ENCODE results near the gene KCTD5. TPM values are rescaled to one million over a fixed set of nuclear protein-coding genes. Genes with fewer than 3 reads are reported as not detected.
"Not testable (repeated sequence)": the region's sequence is repeated elsewhere in the genome, so short reads cannot be mapped to it uniquely, and the experiment has no call there.

Gene KCTD5, protein sequence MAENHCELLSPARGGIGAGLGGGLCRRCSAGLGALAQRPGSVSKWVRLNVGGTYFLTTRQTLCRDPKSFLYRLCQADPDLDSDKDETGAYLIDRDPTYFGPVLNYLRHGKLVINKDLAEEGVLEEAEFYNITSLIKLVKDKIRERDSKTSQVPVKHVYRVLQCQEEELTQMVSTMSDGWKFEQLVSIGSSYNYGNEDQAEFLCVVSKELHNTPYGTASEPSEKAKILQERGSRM
- 18.2 TPM for total RNA-seq

DNA sequence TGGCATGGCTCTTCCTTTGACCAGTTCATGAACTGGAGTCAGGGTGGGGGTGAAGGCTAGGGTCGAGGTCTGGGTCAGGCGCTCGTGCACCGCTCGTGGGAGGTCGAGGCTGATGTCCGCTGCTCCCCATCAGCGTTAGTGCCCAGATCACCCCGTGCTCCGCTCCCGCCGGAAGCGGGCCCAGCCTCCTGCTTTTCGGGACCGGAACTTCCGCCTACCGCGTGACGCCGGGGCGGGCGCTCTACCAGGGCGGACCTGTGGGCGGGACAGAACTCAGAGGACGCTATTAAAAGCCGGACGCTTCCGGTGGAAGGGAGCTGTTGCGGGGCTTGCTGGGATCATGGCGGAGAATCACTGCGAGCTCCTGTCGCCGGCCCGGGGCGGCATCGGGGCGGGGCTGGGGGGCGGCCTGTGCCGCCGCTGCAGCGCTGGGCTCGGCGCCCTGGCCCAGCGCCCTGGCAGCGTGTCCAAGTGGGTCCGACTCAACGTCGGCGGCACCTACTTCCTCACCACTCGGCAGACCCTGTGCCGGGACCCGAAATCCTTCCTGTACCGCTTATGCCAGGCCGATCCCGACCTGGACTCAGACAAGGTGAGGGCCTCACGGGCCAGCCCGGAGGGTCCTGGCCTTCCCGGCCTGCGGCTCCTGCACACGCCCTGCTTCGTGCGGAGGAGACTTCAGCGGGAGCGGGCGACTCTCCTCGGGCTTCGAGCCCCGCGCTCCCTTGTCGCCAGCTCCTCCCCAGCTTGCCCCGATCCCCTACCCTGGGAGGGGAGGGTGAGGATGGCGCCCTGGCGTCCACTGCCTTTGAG lies at the start of gene KCTD5:
Gene KCTD5 (plus strand): TSS at position 315 of the 813 bp plus-strand sequence. CDS start 26 bp downstream, at position 341.
- intact Hi-C loops (cut with DNase I) = no loop called here
- peak; percentile 98 for DNase-seq (ENCODE audit: low spot score)

DNA sequence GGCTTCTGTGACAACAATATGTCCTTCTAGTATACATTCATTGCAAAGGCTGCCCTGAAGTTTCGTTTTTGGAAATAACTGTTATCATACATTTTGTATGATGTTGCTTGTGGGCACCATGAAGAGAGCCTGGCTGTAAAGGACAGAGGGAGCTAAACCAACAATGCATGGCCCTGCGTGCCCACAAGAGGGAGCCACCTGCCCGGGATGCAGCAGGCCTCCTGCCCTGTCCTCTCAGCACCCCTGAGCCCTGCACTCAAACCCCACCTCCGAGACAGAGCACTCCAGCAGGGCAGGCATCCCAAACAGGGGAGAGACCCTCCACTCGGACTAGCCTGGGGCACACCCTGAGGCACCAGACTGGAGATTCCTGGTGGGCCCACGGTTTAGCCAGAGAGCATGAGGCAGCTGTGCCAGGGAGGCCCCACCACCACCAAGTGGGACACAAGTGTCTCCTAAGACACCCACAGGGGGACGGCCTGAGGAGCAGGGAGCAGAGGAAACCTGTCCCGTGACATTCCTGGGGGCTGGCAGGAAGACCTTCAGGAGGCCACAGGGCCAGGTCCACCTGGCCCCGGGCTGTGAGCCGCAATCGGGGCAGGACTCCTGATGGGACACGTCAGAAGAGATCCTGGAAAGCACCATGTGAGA lies 43.1 kb upstream of the KCTD5 start:
- peak; percentile 59 for DNase-seq (ENCODE audit: low spot score)
- intact Hi-C loops (cut with DNase I) = not testable (repeated sequence)
- ATAC-seq = peak; percentile 80

More for the DNA sequence above, at the start of gene KCTD5:
- ATAC-seq = peak; percentile 98

DNA sequence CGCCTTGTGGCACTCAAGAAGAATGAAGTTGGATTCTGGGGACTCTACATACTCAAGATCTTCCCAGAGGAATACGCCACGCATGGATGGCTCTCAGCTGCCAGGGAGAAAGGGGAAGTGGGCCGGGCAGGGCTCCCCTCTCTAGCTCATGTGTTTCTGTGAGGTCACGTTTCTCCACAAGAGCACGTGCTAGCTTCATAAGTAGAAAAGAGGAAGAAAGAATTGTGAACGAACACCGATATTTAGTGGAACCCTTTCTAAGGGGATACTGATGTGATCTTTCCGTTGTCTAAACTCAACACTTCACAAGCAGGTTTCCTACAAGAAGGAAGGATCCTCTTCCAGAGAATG lies 42.6 kb upstream of the KCTD5 start:
- intact Hi-C loops (cut with DNase I); DNase-seq (ENCODE audit: low spot score): not testable (repeated sequence)
- peak; percentile 80 for ATAC-seq

DNA sequence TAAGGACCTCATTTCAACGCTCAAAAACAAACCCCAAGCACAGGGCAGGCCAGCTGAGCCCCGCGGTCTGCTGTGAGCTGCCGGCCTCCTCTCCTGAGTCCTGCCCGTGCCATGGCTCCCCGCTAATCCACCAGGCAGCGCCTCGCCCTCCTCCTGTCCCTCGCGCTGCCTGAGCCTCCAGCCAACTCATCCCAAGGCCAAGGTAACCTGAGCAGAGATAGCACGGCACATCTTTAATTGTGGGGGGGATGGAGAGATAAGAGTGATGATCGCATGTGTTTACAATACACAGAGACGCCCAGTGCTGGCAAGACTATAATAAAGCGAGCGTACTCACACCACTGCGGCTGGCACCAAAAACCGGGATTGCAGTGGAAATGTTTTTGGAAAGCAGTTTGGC lies 39.8 kb upstream of the KCTD5 start:
- DNase-seq (ENCODE audit: low spot score); intact Hi-C loops (cut with DNase I); ATAC-seq: not testable (repeated sequence)

DNA sequence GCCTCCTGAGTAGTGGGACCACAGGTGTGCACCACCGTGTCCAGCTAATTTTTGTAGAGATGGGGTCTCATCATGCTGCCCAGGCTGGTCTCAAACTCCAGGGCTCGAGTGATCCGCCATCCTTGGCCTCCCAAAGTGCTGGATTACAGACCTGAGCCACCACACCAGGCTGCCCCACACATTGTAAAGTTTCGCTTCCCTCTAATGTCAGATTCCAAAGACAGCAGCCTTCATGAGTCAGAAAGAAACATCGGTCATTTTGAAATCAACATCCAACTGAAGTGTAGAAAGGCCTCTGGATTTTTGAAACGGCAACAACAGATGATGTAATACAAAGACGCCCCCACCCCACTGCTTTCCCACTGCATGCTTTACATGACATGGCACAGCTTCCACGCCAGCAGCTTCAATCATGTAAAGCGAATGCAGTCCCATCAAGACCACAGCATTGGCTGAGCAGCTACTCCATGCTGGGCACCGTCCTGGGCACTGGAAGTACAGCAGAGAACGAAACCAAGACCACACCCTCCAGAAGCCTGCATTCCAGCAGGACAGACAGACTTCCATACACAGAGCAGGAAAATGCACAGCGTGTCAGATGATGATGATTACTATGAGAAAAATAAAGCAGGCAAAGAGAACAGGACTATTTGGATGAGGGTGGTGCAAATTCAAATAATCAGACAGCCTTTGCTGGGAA lies 37.4 kb upstream of the KCTD5 start:
- peak; percentile 52 for ATAC-seq
- DNase-seq (ENCODE audit: low spot score); intact Hi-C loops (cut with DNase I): not testable (repeated sequence)

DNA sequence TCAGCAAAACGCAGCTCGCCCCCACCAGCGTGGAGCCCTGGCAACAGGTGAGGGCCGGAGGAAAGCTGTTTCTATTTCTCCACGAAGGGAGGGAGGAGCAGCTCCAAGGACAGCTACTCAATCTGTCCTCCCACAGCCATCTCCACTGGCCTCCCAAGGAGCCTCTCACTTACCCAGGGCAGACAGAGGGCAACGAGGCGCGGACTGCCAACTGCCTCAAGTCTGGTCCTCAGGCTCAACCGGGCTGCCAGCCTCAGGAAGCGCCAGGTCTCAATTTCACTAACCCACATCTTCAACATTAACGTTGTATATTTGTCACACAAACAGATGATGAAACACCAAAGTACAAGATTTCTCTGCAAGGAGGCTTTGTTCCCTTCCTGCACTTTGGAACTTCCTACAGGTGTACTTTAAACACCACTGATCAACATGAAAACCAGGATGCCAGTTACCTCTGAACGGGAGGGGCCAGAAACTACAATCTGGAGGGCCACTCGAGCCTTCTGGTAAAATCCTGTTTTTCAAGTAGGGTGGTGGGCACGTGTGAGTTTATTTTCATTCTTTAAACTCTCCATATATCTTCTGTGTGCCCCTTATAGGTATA lies 31.0 kb upstream of the KCTD5 start:
- intact Hi-C loops (cut with DNase I); DNase-seq (ENCODE audit: low spot score); ATAC-seq: not testable (repeated sequence)

DNA sequence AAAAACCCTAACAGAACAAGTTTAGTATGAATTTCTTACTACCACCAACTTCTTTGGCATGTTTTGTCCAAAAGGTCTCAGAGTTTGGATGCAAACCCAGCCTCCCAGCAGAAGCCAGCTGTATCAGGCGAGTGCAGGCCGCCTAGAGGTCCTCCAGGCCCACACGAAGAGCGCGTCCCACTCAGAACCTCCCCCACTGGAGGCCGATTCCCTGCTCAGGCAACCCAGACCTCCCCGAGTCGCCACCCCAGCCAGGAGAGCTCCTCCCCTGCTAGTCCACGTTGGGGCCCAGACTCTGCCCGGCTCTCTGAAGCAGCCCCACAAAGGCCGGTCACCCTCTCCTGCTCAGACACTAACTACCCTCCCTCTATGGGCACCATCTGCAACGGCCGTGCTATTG lies 28.4 kb upstream of the KCTD5 start:
- ATAC-seq; DNase-seq (ENCODE audit: low spot score); intact Hi-C loops (cut with DNase I): not testable (repeated sequence)

DNA sequence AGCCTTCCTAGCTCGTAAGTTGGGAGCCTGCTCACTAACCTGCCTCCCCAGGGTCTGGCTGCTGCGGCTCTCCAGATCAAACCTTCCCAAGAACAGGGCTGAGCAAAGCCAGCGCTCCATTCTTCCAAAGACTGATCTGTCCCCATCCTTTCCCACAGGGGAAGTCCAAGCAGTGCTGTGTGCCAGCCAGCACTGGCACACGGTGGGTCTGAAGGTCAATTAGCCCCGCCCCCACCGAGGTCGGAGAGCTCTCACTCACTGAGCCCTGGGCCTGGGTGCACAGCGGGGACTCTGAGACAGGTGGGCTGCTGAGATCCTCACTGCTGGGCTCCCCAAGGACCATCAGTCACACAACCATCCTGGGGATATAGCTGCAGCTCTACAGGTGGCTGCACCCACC lies 27.4 kb upstream of the KCTD5 start:
- intact Hi-C loops (cut with DNase I); DNase-seq (ENCODE audit: low spot score); ATAC-seq: not testable (repeated sequence)

DNA sequence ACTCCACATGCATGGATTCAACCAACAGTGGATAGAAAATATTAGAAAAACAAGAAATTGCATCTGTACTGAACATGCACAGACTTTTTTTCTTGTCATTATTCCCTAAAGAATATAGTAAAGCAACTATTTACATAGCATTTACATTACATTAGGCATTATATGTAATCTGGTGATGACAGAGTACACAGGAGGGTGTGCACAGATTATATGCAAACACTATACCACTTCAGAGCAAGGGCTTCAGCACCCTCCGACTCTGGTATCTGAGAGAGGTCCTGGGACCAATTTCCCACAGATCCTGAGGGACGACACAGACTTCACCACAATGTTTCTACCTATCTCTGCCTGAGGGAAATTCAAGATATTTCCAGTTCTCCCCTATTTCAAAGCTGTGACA lies 25.3 kb upstream of the KCTD5 start:
- intact Hi-C loops (cut with DNase I) = no loop called here
- ATAC-seq (no peak), DNase-seq (ENCODE audit: low spot score) (no peak)

DNA sequence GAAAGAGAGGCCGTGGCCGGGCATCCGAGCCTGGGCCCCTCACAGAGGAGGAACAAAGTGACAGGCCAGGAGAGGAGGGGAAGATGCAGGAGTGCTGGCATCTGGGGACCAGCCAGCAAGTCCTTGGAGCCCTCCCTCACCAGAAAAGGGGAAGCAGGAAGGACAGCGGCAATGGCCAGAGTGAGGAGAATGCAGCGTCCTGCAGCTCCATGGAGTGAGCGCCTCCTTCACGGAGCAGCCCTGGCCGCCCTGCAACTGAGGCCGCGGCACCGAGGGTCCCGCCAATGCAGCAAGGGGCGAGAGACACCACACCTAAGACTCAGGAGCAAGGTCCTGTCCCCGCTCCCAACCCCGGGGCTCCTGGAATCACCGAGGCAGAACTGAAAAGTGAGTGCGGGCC lies 24.5 kb upstream of the KCTD5 start:
- peak; percentile 39 for ATAC-seq
- intact Hi-C loops (cut with DNase I) = not testable (repeated sequence)

DNA sequence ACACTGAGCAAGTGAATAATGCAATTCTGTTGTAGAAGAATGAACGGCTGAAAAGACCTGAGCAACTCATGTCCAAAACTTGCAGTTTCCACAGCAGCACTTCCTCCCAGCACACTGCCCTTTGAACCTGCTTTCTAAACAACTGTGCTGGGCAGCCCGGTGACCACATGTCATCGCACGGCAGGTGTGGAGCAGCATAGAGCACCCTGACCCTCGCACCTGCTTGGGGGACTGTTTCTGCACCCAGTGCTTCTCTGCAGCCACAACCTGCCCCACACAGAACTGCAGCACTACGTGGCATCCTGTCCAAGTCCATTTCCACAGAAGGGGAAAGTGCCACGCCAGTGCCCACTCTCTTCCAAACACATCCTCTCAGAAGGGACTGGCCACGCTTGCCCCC lies 22.8 kb upstream of the KCTD5 start:
- DNase-seq (ENCODE audit: low spot score); intact Hi-C loops (cut with DNase I); ATAC-seq: not testable (repeated sequence)

More for the DNA sequence above, 24.5 kb upstream of the KCTD5 start:
- DNase-seq (ENCODE audit: low spot score) = not testable (repeated sequence)

DNA sequence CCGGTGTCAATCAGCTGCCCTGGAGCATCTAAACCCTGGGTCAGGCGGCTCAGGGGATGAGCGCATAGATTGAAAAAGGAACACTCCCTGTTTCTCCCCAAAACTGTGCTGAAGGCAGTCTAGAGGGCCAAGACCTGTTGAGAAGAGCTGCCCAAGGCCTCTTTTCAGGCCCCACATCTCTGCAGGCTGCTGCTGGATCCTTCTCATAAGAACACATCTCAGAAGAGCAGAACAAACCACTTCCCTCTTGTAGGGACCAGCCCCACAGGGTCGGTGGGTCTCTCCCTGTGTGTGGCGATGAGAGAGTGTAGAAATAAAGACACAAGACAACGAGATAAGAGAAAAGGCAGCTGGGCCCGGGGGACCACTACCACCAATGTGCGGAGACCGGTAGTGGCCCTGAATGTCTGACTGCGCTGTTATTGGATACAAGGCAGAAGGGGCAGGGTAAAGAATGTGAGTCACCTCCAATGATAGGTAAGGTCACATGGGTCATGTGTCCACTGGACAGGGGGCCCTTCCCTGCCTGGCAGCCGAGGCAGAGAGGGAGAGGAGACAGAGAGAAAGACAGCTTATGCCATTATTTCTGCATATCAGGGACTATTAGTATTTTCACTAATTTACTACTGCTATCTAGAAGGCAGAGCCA lies 22.2 kb upstream of the KCTD5 start:
- intact Hi-C loops (cut with DNase I); DNase-seq (ENCODE audit: low spot score): not testable (repeated sequence)
- peak; percentile 26 for ATAC-seq

DNA sequence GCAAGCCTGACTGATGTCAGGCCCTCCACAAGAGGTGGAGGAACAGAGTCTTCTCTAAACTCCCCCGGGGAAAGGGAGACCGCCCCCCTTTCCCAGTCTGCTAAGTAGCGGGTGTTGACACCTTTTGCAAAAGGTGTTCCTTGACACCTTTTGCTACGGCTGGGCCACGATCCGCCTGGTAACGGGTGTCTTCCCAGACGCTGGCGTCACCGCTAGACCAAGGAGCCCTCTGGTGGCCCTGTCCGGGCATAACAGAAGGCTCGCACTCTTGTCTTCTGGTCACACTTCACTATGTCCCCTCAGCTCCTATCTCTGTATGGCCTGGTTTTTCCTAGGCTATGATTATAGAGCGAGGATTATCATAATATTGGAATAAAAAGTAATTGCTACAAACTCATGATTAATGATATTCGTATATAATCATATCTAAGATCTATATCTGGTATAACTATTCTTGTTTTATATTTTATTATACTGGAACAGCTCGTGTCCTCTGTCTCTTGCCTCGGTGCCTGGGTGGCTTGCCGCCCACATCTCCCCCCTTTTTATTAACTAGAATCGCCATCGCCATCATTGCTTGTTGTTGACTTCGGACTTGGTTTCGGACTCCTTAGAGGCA lies 21.5 kb upstream of the KCTD5 start:
- intact Hi-C loops (cut with DNase I) = not testable (repeated sequence)
- DNase-seq (ENCODE audit: low spot score) = peak; percentile 60
- ATAC-seq = peak; percentile 51

DNA sequence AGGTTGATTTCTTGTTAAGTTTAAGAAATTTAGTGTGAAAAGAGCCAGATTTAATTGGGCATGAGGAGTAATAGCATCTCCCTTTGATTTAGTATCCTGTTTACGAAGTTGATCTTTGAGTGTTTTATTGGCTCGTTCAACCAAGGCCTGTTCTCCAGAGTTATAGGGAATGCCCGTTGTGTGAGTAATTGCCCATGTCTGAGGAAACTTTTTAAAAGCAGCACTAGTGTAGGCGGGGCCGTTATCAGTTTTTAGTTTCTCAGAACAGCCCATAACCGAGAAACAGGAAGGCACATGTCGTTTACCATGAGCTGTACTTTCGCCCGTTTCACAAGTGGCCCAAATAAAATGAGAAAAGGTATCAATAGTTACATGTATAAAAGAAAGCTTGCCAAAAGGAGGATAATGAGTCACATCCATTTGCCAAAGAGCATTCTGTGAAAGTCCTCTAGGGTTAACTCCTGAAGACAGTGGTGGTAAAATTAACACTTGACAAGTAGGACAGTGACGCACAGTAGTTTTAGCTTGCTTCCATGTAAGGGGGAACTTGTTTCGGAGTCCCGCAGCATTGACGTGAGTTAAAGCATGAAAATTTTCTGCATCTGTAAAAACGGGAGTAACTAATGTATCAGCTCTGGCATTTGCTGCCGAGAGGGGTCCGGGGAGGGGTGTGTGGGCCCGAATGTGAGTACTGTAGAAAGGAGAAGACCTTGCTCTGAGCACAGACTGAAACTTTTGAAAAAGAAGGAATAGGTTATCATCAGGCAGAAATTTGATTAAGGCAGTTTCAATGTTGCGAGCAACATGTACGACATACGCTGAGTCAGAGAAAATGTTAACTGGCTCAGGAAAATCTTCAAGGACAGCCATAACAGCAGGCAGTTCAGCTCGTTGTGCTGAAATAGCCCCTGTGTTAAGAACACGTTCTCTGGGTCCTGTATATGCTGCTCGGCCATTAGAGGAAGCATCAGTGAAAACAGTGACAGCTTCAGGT lies 18.5 kb upstream of the KCTD5 start:
- intact Hi-C loops (cut with DNase I) = no loop called here
- DNase-seq (ENCODE audit: low spot score) = no peak

DNA sequence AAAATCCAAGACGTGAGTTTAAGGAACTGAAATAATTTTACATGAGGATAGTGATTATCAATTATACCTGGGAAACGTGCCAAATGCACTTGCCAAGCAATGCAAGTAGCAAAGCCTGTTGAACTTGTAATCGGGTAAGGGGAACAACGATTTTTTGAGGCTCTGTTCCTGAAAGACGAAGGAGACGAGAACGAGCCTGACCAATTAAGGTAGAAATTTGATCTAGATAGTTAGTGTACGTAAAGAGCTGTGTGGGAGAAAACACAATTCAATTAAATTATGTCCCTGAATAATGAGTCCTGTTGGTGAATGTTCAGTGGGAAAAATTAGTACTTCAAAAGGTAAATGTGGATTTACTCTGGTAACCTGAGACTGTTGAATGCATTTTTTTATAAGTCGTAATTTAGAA lies 17.7 kb upstream of the KCTD5 start:
- intact Hi-C loops (cut with DNase I) = no loop called here
- ATAC-seq = no peak

More for the DNA sequence above, 18.5 kb upstream of the KCTD5 start:
- peak; percentile 61 for ATAC-seq

DNA sequence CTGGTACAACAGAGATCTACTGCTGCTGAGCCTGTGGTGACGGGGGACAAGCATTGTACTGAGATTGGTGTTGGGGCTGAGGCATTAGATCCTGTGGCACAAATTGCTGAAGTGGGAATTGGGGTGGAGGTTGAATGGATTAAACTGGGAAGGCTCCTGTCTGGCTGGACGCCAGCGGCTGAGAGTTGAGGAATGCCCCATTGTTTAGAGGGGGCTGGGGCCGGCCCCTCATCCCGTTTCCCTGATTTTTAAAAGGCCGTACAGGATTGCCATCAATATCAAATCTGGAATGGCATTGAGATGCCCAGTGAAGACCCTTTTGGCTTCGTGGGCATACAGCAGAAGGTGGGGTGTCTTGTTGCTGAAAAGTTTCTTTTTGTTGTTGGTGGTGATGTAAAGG lies 15.7 kb upstream of the KCTD5 start:
- DNase-seq (ENCODE audit: low spot score); ATAC-seq; intact Hi-C loops (cut with DNase I): not testable (repeated sequence)

More for the DNA sequence above, 17.7 kb upstream of the KCTD5 start:
- DNase-seq (ENCODE audit: low spot score) = no peak
